AG04450 (cell line): ENCODE results near the gene CRADD. TPM values are rescaled to one million over a fixed set of nuclear protein-coding genes. Genes with fewer than 3 reads are reported as not detected.
A peak's percentile ranks its signal among the peaks of the same experiment; 100 is the strongest.
"Not testable (repeated sequence)": the region's sequence is repeated elsewhere in the genome, so short reads cannot be mapped to it uniquely, and the experiment has no call there.

Experiments
- CTCF ChIA-PET: fragments of 300-600, 350-600 bp; formaldehyde crosslinking; extraction: SDS; loops from one replicate; lab custom pipeline; 2022; ENCODE audit warnings: antibody characterized with exemption, inconsistent platforms; lab: Charles Lee
- POLR2A ChIA-PET: fragments of 350-600 bp; formaldehyde crosslinking; extraction: SDS; loops from one replicate; lab custom pipeline; 2021; ENCODE audit warnings: antibody characterized with exemption, inconsistent platforms; lab: Yijun Ruan, JAX
- DNase-seq: peaks from one replicate; pipeline ENCODE4 v3.0.0-alpha.2; 2011; ENCODE audit warnings: low read depth, low spot score
- H3K27ac ChIP-seq: one replicate; pipeline ENCODE4 v1.5.1; 2012; ENCODE audit warnings: low read depth, low read length, control low read depth
- H3K27me3 ChIP-seq: one replicate; pipeline ENCODE4 v1.6.0; 2012; ENCODE audit warnings: low read length; ENCODE audit not compliant: control insufficient read depth, insufficient read depth
- H3K4me3 ChIP-seq: 2 replicates; pipeline ENCODE4 v1.5.1; 2011; ENCODE audit warnings: mild to moderate bottlenecking, low read depth, low read length, control low read depth
- H3K9me3 ChIP-seq: 2 replicates; pipeline ENCODE4 v1.5.1; 2012; ENCODE audit warnings: low read length; ENCODE audit not compliant: control insufficient read depth, insufficient read depth
- polyA plus RNA-seq: library from polyadenylated mRNA; depleted of rRNA; stranded (reverse); fragments of >200 nt; gene quantifications from 2 replicates; pipeline ENCODE4 v1.2.3, GENCODE V29; 2011
- TF ChIP-seq, protein P1 (sequence below): IDR thresholded peaks from 2 replicates; pipeline ENCODE4 v1.5.1; 2011; ENCODE audit warnings: low read depth, low read length, control low read depth, inconsistent platforms

CRADD gene
- polyA plus RNA-seq, 1 experiment, result 8.8 TPM

DNA sequence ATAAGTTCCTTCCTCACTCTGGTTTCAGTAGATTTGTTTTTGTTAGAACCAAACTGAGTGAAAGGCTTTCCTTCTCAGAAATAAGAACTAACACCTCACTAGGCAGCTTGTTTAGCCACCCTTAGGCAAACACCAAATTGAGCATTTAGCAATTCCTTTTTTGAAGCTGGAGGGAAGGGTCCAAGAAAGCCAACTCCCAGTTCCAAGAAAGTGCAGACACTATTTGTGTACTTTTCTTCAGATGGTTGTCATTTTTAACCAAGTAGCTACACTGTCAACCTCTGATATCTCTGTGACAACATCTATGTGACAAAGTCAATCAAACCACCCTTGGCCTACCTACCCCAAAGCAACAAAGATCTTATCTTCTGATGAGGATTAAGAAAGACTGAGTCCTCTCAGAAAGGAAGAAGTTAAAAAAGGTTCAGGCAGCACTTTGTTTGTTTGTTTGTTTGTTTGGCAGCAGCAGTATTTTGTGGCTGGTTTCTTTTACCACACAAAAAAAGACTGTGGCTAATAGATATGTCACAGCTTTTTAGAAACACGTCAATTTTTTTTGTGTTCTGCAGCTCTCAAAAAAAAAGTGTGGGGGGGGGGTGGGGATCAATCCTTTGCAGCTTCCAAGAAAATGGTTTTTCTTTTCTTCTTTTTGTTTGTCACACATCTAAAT is 203.8 kb downstream of the CRADD start:
- DNase-seq, result no peak
- Histone ChIP-seq H3K27me3 (no peaks in the 10 kb centered on the region), H3K9me3 (no peaks in the 10 kb centered on the region), H3K4me3 (no peak overlapping the region), H3K27ac (no peak overlapping the region)
- TF ChIP-seq, protein P1, sequence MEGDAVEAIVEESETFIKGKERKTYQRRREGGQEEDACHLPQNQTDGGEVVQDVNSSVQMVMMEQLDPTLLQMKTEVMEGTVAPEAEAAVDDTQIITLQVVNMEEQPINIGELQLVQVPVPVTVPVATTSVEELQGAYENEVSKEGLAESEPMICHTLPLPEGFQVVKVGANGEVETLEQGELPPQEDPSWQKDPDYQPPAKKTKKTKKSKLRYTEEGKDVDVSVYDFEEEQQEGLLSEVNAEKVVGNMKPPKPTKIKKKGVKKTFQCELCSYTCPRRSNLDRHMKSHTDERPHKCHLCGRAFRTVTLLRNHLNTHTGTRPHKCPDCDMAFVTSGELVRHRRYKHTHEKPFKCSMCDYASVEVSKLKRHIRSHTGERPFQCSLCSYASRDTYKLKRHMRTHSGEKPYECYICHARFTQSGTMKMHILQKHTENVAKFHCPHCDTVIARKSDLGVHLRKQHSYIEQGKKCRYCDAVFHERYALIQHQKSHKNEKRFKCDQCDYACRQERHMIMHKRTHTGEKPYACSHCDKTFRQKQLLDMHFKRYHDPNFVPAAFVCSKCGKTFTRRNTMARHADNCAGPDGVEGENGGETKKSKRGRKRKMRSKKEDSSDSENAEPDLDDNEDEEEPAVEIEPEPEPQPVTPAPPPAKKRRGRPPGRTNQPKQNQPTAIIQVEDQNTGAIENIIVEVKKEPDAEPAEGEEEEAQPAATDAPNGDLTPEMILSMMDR, result no peak
- ChIA-PET CTCF (interaction anchor here (0.7 to 2.5 kb wide), 5 partner anchors 16 to 311 kb away, joined by 3 to 12 read pairs (median 4); no protein-coding TSS in a partner anchor), POLR2A (interaction anchor here (1.0 kb wide), 1 partner anchor 37 kb away, joined by 4 read pairs; no protein-coding TSS in a partner anchor)

DNA sequence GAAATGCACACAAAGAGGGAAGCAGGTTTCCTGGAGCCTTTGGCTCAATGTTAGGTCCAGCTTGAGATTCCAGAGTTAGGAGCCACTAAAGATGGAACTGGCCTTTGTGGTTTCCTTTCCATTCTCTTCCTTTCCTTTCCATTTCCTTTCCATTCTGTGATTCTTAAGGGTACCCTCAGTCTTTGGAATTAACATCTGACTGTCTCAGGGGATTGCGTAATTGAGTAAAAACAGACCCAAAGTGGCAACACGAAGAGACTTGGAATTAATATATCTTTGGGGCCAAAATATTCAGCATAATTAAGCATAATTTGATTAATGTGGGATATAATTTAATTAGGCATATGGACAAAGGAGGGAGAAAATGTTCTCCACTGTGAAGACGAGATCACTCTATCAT is 205.6 kb downstream of the CRADD start:
- Histone ChIP-seq H3K27me3 (no peaks in the 10 kb centered on the region), H3K27ac (no peak overlapping the region), H3K9me3 (no peaks in the 10 kb centered on the region), H3K4me3 (no peak overlapping the region)
- ChIA-PET CTCF (interaction anchor here (0.6 kb wide), 1 partner anchor 156 kb away, joined by 7 read pairs; no protein-coding TSS in a partner anchor), POLR2A (no interaction called here)
- TF ChIP-seq, protein P1, result no peak
- no peak for DNase-seq

DNA sequence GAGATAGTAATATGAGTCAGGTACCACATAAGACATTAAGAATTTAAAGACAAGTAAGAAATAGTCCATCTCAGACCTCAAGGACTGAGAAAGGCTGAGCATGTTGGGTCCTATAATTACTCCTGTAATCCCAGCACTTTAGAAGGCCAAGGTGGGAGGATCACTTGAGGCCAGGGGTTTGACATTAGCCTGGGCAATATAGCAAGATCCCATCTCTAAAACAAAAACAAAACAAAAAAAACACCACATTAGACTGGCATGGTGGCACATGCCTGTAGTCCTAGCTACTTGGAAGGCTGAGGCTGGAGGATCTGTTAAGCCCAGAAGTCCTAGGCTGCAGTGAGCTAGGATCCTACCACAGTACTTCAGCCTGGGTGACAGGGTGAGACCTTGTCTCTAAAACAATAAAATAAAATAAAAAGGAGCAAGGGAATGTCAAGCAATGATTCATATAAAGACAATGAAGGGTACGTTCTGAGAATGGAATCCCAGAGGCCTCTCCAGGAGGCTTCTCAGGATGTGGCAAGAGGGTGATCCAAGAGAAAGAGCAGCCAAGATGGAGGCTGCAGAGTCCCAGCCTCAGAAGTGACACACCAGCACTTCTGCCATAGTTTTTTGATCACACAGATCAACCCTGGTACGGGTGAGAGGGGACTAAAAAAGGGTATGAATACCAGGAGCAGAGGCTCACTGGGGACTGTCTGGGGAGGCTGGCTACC is 206.4 kb downstream of the CRADD start:
- peak; percentile 43 for DNase-seq
- H3K27me3 ChIP-seq, result no peaks in the 10 kb centered on the region
- CTCF ChIA-PET, result interaction anchor here (0.5 kb wide), 1 partner anchor 191 kb away, joined by 4 read pairs; no protein-coding TSS in a partner anchor
- TF ChIP-seq, protein P1, result no peak
- H3K9me3 ChIP-seq, result no peaks in the 10 kb centered on the region
- POLR2A ChIA-PET, result no interaction called here
- H3K4me3 ChIP-seq, result no peak overlapping the region
- no peak overlapping the region for H3K27ac ChIP-seq

DNA sequence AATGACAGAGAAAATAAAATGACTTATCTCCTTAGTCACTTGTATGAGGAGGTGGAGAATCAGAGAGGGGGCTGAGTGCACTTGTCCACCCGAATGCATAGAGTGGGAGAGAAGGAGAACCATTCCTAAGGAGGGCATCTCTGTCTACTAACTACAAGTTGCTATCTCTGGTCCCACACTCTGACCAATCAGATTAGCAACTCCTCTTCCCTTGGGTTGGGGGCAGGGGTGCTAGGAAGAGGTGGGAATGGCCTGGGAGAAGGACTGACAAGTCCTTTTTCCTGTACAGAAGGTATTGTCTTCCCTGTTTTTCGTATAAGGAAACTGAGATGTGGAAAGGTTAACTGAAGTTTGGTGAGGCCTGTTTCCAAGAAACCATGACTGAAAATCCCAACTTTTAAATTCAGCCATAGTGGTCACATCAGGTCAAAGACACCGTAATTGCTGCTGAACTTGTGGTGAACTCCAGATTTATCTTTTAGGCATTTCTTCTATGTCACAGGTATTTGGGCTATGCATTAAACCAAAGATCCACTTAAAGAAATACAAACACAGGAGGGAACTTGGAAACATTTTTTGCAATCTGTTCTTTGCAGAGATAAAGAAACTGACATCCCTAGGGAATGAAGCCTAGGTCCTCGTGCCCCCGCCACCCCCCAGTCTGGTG is 207.8 kb downstream of the CRADD start:
- ChIA-PET POLR2A (no interaction called here), CTCF (no interaction called here)
- TF ChIP-seq, protein P1, result no peak
- Histone ChIP-seq H3K27ac (peak overlapping the region; percentile 43), H3K27me3 (no peaks in the 10 kb centered on the region), H3K9me3 (no peaks in the 10 kb centered on the region), H3K4me3 (no peak overlapping the region)
- DNase-seq, result peak; percentile 16

DNA sequence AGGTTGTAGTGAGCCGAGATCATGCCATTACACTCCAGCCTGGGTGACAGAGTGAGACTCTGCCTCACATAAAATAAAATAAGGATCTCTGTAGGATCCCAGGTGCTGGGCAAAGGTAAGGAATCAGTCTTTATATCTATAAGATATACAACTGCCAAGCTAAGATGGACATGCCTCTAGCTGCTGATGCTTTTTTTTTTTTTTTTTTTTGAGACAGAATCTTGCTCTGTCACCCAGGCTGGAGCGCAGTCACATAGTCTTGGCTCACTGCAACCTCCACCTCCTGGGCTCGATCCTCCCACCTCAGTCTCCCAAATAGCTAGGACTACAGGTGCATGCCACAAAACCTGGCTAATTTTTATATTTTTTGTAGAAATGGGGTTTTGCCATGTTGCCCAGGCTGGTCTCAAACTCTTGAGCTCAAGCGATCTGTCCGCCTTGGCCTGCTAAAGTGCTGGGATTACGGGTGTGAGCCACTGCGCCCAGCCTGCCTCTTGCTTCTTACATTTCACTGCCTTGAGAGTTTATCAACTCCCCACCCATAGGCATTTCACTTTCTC is 208.9 kb downstream of the CRADD start:
- H3K9me3 ChIP-seq, H3K27ac ChIP-seq, H3K4me3 ChIP-seq, H3K27me3 ChIP-seq, DNase-seq: not testable (repeated sequence)
- CTCF ChIA-PET, result interaction anchor here (1.0 kb wide), 1 partner anchor 10 kb away, joined by 3 read pairs; no protein-coding TSS in a partner anchor
- POLR2A ChIA-PET, result interaction anchor here (0.7 to 1.1 kb wide), 2 partner anchors 11 to 32 kb away, joined by 3 read pairs; no protein-coding TSS in a partner anchor
